IPS DF 6.9 (cell line): ENCODE measurements around the gene IFIT5.
"Not testable (repeated sequence)": the region's sequence is repeated elsewhere in the genome, so short reads cannot be mapped to it uniquely, and the experiment has no call there.

Experiments
- DNase-seq: peaks from one replicate; pipeline ENCODE4 v3.0.0-alpha.2; 2013; ENCODE audit warnings: low read depth, low spot score
- H3K27ac ChIP-seq: one replicate; pipeline ENCODE4 v1.5.1; 2013; ENCODE audit warnings: low read length, control low read depth
- H3K27me3 ChIP-seq: 2 replicates; pipeline ENCODE4 v1.6.1; 2013; ENCODE audit warnings: mild to moderate bottlenecking, low read length; ENCODE audit not compliant: control insufficient read depth, insufficient read depth
- H3K36me3 ChIP-seq: 2 replicates; pipeline ENCODE4 v1.6.1; 2013; ENCODE audit warnings: low read length; ENCODE audit not compliant: control insufficient read depth, insufficient read depth
- H3K4me1 ChIP-seq: 2 replicates; pipeline ENCODE4 v1.6.1; 2013; ENCODE audit warnings: low read length; ENCODE audit not compliant: control insufficient read depth, insufficient read depth
- H3K4me3 ChIP-seq: 2 replicates; pipeline ENCODE4 v1.5.1; 2013; ENCODE audit warnings: mild to moderate bottlenecking, low read length
- H3K9me3 ChIP-seq: 2 replicates; pipeline ENCODE4 v1.6.1; 2013; ENCODE audit warnings: low read length, inconsistent platforms; ENCODE audit not compliant: control insufficient read depth, insufficient read depth
- WGBS: extraction: QIAGEN DNeasy Blood & Tissue Kit; methylation state at CpG from one replicate; pipeline ENCODE4 v1.1.7; 2013; ENCODE audit warnings: mixed read lengths, missing lambda C conversion rate; ENCODE audit not compliant: insufficient read length, insufficient coverage; 5-methylcytosine and 5-hydroxymethylcytosine counted together

The IFIT5 gene

GRCh38 chr10:89395141-89395540 lies 19.2 kb upstream of the IFIT5 start:
- H3K27ac ChIP-seq: no peak overlapping the region
- 0 out of 2 replicates have a peak, but pooled peaks cover 1% of the 10 kb centered on the region for H3K4me1 ChIP-seq
- H3K9me3 ChIP-seq: no peaks in the 10 kb centered on the region
- no peak for DNase-seq
- no peak overlapping the region for H3K4me3 ChIP-seq
- no CpG with 5 or more reads among the region's 2 CpGs for WGBS
- no peaks in the 10 kb centered on the region for H3K27me3 ChIP-seq
- no peaks in the 10 kb centered on the region for H3K36me3 ChIP-seq

DNA sequence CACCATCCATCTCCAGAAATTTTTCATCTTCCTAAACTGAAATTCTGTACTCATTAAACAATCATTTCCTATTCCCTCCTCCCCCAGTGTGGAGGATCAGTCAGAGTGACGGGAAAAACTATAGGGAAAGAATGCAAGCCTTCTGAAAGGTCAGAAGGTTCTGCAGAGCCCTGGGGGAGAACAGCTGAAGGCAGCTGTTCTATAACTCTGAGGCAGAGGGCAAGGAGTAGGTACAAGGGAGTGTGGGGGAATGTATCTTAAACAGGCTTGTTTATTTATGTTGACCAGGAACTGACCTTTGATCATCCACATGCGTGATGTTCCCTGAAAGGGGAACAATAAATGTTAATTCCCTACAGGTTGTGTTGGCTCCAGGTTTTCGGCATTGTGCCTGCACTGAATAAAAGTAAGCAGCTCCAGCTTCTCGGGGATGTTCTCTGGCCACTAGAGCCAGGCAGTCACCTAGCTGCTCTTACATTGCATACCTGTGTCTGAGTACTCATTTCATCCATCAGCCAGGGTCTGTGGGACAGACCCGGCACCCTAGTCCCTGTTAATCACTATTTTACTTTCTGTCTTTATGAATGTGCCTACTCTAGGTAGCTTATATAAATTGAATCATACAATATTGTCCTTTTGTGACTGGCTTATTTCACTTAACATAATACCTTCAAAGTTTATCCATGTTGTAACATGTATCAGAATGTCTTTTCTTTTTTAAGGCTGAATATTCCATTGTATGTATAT lies 16.2 kb upstream of the IFIT5 start:
- Histone ChIP-seq H3K36me3 (no peaks in the 10 kb centered on the region), H3K27me3 (no peaks in the 10 kb centered on the region), H3K4me3 (no peak overlapping the region), H3K4me1 (no peaks in the 10 kb centered on the region), H3K9me3 (no peaks in the 10 kb centered on the region), H3K27ac (no peak overlapping the region)
- no peak for DNase-seq
- no CpG with 5 or more reads among the region's 5 CpGs for WGBS

DNA sequence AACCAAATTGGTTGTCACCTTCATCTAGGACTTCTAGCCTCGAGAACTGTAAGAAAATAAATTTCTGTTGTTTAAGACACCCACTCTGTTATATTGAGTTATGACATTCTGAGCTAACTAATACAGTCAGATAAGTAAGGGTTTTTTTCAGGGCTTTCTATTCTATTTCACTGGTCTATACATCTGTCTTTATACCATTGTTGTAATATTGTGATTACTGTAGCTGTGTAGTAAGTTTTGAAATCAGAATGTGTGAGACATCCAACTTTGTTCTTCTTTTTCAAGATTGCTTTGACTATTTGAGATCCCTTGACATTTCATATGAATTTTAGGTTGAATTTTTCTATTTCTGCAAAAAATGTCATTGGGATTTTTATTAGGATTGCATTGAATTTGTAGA lies 14.4 kb upstream of the IFIT5 start:
- no peak for DNase-seq
- Histone ChIP-seq H3K27me3 (no peaks in the 10 kb centered on the region; the same call in 1 of the 2 replicates), H3K4me3 (no peak overlapping the region), H3K27ac (no peak overlapping the region), H3K9me3 (no peaks in the 10 kb centered on the region), H3K4me1 (no peaks in the 10 kb centered on the region), H3K36me3 (no peaks in the 10 kb centered on the region)
- no CpG with 5 or more reads among the region's 1 CpG for WGBS

DNA sequence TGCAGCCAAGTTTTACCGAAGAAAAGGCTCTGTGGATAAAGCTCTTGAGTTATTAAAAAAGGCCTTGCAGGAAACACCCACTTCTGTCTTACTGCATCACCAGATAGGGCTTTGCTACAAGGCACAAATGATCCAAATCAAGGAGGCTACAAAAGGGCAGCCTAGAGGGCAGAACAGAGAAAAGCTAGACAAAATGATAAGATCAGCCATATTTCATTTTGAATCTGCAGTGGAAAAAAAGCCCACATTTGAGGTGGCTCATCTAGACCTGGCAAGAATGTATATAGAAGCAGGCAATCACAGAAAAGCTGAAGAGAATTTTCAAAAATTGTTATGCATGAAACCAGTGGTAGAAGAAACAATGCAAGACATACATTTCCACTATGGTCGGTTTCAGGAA lies 11.3 kb upstream of the IFIT5 start:
- no peaks in the 10 kb centered on the region for H3K36me3 ChIP-seq
- no CpG with 5 or more reads among the region's 2 CpGs for WGBS
- H3K9me3 ChIP-seq: no peaks in the 10 kb centered on the region

DNA sequence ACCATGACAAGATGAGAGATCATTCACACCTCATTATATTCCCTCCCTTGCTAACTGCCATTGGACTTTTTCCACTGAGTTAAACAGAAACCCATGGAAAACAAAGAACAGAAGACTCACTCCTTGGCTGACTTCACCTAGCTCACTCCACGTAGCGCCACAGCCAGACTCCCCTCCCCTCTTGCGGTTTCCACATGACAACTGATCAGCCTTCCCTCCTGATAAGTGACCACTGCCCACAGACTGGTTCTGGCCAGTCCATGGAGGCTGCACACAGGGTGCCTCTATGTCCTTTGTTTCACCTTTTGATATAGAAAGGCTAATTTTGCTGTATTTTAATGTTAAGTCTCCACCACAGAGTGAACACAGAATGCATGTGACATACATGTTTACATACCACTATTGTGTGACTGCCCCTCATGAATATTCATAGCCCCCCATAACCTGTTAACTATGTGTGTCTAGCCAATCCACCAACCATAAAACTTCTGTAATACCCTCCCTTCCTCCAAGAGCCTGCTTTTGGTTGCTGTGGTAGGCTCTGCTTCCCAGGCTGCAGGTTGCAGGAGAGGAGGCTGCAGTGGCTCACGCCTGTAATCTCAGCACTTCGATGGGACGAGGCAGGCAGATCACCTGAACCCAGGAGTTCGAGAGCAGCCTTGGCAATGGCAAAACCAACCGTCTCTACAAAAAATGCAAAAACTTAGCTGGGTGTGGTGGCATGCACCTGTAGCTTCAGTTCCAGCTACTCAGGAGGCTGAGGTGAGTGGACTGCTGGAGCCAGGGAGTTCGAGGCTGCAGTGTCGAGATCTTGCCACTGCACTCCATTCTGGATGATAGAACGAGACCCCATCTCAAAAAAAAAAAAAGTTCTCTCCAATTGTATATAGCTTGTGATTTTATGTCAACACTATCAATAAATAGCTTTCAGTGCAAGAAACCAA lies 10.0 kb upstream of the IFIT5 start:
- no peaks in the 10 kb centered on the region for H3K36me3 ChIP-seq
- no peaks in the 10 kb centered on the region for H3K9me3 ChIP-seq
- no peak for DNase-seq
- no CpG with 5 or more reads among the region's 11 CpGs for WGBS
- H3K4me3 ChIP-seq: no peak overlapping the region
- no peak overlapping the region for H3K27ac ChIP-seq
- no peaks in the 10 kb centered on the region; the same call in 1 of the 2 replicates for H3K27me3 ChIP-seq
- no peaks in the 10 kb centered on the region for H3K4me1 ChIP-seq

More for the DNA sequence above, 11.3 kb upstream of the IFIT5 start:
- no peaks in the 10 kb centered on the region for H3K4me1 ChIP-seq
- no peak for DNase-seq
- no peak overlapping the region for H3K4me3 ChIP-seq
- no peaks in the 10 kb centered on the region; the same call in 1 of the 2 replicates for H3K27me3 ChIP-seq
- no peak overlapping the region for H3K27ac ChIP-seq

GRCh38 chr10:89406178-89406577 lies 8.2 kb upstream of the IFIT5 start:
- H3K27ac ChIP-seq, H3K4me1 ChIP-seq, H3K9me3 ChIP-seq, H3K27me3 ChIP-seq, H3K4me3 ChIP-seq, DNase-seq, H3K36me3 ChIP-seq: not testable (repeated sequence)
- no CpG with 5 or more reads among the region's 9 CpGs for WGBS

DNA sequence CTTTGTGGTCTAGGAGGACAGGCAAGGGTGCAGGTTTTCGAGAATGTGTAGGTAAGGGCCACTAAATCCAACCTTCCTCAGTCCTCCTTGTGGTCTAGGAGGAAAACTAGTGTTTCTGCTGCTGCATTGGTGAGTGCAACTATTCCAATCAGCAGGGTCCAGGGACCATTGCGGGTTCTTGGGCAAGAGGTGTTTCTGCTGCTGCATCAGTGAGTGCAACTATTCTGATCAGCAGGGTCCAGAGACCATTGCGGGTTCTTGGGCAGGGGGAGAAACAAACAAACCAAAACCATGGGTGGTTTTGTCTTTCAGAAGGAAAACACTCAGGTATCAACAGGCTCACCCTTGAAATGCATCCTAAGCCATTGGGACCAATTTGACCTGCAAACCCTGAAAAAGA lies 6.6 kb upstream of the IFIT5 start:
- H3K27ac ChIP-seq, DNase-seq, H3K36me3 ChIP-seq, H3K4me1 ChIP-seq, H3K9me3 ChIP-seq, H3K4me3 ChIP-seq, H3K27me3 ChIP-seq: not testable (repeated sequence)
- WGBS: no CpG with 5 or more reads among the region's 3 CpGs

DNA sequence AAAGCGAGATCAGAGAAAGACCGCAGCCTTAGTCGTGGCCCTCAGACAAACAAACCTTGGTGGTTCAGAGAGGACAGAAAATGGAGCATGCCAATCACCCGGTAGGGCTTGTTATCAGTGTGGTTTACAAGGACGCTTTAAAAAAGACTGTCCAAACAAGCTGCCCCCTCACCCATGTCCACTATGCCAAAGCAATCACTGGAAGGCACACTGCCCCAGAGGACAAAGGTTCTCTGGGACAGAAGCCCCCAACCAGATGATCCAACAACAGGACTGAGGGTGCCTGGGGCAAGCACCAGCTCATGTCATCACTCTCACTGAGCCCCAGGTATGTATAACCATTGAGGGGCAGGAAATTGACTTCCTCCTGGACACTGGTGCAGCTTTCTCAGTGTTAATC lies 5.1 kb upstream of the IFIT5 start:
- WGBS: no CpG with 5 or more reads among the region's 5 CpGs
- H3K4me1 ChIP-seq: not testable (repeated sequence)

GRCh38 chr10:89410551-89410950 lies 3.8 kb upstream of the IFIT5 start:
- not testable (repeated sequence) for H3K4me1 ChIP-seq, H3K27ac ChIP-seq, H3K27me3 ChIP-seq, DNase-seq, H3K36me3 ChIP-seq, H3K9me3 ChIP-seq, H3K4me3 ChIP-seq
- WGBS: no CpG with 5 or more reads among the region's 5 CpGs

More for the DNA sequence above, 5.1 kb upstream of the IFIT5 start:
- DNase-seq, H3K9me3 ChIP-seq, H3K36me3 ChIP-seq, H3K27me3 ChIP-seq, H3K27ac ChIP-seq, H3K4me3 ChIP-seq: not testable (repeated sequence)

DNA sequence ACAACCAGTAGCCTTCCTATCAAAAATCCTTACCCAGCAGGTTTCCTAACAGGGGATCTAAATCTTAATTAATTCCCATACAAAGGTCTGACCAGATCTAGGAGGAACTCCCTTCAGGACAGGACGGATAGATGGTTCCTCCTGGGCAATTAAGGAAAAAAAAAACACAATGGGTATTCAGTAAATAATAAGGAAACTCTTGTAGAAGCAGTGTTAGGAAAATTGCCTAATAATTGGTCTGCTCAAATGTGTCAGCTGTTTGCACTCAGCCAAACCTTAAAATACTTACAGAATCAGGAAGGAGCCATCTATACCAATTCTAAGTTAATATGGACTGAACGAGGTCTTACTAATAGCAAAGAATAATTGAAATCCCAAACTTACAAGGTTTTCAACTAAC lies 3.2 kb upstream of the IFIT5 start:
- H3K27ac ChIP-seq, H3K4me1 ChIP-seq, H3K27me3 ChIP-seq, DNase-seq, H3K4me3 ChIP-seq, H3K36me3 ChIP-seq, H3K9me3 ChIP-seq: not testable (repeated sequence)
- WGBS: no CpG with 5 or more reads among the region's 2 CpGs
